ENCODE data around the gene FBXO34.

Gene FBXO34, protein sequence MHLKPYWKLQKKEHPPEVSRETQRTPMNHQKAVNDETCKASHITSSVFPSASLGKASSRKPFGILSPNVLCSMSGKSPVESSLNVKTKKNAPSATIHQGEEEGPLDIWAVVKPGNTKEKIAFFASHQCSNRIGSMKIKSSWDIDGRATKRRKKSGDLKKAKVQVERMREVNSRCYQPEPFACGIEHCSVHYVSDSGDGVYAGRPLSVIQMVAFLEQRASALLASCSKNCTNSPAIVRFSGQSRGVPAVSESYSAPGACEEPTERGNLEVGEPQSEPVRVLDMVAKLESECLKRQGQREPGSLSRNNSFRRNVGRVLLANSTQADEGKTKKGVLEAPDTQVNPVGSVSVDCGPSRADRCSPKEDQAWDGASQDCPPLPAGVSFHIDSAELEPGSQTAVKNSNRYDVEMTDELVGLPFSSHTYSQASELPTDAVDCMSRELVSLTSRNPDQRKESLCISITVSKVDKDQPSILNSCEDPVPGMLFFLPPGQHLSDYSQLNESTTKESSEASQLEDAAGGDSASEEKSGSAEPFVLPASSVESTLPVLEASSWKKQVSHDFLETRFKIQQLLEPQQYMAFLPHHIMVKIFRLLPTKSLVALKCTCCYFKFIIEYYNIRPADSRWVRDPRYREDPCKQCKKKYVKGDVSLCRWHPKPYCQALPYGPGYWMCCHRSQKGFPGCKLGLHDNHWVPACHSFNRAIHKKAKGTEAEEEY
- total RNA-seq, result 129 to 188 (median 143) reads per million in 4 experiments

DNA sequence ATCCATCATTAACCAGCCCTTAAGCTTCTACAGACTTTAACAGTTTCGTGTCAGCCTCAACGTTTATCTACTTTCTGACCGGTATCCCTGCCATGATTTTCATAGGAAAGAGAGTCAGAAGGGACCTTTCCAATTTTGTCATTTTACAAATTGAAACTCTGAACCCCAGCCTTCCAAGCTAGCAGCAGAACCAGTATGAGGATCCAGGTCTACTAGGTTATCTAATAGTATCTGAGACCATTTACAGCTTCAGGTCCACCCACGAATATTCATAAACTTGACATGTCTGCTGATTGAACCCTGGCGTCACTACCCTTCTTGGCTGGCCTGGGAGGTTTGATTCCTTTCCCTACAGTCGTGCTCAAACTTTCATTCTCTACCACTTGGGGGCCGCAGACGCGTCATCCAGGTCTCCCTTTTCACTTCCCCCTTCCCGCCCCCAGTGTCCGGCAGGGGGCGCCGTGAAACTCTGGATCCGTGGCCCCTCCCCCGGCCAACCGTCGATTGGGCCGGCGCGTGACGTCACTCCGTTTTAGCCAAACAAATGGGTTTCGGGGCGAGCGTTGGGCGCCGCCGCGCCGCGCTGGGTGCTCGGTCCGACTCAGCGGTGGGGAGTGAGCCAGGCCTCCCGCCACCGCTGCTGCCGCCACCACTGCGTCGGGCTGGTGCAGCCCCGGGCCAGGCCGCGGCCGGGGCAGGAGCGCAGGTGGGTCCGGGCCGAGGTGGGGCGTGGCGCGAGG lies at the start of gene FBXO34:
FBXO34 (plus strand) TSS at position 590 of the 740 bp plus-strand sequence. CDS start 78,970 bp downstream, outside the sequence.
- peak; percentile 99 for DNase-seq

DNA sequence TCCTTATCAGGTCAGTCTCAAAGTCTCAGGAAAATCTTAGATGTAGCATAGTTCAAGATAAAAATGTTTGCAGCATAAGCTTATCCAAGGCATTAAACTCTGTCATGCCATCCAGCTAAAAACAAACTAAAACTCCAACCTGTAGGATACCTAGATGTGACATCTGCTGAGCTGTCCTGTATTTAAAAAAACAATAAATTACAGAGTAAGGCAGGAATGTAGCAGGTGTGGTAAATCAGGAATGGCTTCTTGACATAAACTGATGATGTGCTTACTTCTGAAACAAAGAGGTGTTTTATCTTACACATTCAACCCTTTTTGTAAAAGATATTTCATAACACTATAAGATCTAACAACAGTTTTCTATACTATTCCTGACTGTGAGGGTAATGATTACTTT lies 49.3 kb upstream of the FBXO34 start:
- no peak for DNase-seq

DNA sequence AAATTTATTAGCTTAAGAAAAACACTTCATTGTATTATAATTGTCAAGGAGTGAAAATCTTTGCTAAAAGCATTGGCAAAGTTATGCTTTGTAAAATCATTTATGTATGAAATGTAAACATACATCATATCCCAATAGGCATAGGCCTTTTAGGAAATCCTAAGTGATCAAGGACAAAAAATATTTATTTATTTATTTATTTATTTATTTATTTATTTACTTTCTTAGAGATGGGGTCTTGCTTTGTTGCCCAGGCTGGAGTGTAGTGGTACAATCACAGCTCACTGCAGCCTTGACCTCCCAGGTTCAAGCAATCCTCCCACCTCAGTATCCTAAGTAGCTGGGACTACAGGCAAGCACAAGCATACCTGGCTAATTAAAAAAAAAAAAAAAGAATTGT lies 47.9 kb upstream of the FBXO34 start:
- no peak for DNase-seq

DNA sequence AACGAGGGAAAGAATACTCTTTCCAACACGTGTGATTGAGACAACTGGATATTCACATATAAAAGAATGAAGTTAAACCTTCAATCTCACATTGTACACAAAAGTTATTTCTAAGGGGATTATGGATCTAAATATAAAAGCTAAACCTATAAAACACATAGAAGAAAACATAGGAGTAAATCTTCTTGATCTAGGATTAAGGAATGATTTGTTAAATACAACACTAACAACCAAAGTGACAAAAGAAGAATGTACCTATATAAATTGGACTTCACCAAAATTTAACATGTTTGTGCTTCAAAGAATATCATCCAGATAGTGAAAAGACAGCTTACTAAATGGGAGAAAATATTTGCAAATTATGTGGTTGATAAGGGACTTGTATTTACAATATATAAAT lies 43.0 kb upstream of the FBXO34 start:
- DNase-seq, result no peak

DNA sequence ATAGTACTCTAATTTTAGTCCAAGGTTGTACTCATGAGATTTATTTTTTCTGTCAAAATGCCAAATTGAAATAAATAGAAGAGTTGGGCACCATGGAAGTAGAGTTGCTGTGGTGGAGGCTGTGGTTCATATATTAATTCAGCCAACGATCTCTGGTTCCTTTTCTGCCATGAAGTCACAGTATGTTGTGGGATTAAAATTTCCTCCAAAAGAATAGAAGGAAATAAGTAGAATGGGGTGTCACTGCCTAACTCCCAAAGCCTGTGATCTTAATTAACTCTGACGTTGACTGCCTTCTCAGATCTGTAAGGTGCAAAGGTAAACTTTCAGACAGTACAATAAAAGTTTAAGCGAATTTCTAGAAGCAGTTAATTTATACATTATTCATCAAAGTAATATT lies 37.6 kb upstream of the FBXO34 start:
- no peak for DNase-seq

DNA sequence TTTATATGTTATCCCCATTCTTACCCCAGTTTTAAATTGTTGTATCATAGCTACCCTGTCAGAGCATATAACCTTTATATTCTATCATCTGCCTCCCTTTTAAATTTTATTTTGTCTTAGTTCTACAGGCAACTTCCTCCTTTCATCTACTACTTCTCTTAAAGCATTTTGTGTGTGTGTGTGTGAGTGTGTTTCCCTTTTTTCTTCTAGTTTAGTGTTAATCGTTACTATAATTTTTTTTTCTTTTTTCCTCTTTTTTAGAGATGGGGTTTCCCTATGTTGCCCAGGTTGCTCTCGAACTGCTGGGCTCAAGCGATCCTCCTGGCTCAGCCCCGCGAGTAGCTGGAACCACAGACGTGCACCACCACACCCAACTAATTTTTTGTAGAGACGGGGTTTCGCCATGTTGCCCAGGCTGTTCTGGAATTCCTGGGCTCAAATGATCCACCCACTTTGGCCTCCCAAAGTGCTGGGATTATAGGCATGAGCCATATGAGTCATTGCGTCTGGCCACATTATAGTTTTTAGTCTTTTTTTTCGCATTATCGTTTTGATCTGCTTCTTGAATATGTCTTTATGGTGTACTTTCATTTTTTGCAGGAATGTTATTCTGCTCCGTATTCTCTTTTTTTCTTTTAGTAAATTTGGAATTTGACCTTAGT lies 33.1 kb upstream of the FBXO34 start:
- DNase-seq, result no peak

DNA sequence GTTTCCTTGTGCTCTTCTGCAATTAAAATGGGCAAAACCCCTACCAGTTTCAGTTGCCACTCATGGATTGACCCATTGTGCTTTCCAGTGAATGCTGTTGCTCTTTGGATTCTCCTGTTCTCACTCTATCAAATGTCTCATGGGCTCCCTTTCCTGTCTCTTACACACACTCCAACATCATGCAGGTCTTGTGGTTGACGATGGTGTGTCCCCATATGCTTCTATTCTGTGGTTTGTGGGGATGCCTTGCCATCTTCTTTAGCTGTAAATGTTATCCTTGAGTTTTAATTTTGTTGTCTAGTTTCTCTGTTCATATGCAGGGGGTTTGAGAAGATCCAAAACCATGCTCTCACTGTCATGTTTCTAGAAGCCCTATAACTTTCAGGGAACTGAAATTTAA lies 31.9 kb upstream of the FBXO34 start:
- DNase-seq, result no peak

DNA sequence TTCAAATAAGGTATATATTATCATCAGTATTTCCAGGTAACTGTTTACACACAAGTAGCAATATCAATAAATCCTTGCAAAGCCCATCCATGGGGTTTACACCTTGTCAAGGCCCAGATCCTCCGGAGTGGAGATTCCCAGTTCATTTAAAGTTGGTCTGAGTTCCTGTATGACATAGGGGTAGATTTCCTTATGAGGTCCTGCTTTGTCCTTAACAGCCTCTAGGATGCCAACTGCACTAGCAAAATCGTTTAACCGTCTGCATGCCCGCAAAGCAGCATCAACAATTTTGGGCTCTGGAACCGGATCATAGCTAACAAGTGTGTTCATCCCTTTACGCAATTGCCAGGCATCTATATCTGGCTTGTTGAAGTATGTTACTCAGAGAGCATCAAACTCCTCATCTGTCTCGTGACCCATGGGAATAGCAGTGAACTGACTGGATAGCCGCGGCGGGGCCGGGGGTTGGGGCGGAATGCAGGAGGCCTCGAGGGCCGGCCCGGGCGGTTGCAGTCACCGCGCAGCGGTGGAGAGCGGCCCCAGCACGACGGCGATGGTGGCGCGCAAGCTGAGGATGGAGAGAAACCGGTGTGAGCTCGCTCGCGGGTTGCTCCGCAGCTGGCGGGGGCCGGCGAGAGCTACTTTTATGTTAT lies 30.6 kb upstream of the FBXO34 start:
- DNase-seq, result no peak

DNA sequence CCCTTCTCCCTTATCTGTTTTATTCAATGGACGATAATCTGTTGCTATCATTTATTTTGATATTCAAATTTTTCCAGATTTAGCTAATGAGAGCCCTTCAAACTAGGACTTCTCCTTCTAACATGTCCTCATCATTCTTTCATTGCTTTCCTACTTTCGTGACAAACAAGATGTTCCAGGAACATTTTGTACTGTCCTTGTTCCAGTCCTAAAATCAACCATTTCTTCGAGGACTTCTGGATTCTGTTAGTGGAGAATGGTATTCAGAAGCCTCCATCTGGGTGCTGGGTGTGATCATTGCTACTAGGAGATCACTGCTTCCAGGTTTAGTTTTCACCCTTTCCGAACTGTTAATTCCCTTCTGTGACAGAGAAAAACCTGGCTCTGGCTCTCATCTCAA lies 29.5 kb upstream of the FBXO34 start:
- DNase-seq, result no peak

DNA sequence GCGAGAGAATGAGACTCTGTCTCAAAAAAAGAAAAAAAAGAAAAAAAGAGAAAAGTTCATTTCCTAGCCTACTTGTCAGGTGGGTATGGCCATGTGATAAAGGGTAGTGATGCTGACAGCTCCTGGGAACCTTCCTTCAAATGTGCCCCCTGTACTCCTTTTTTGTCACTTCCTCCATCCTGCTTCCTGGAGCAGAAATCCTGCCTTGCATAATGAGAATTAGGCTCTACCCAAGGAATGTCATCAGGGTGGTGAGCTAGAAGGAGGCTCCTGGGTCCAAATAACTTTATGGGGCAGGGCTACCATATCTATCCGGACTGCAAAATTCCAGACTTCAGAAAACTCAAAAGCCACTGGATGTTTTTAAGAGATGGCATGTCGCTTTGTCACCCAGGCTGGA lies 27.8 kb upstream of the FBXO34 start:
- DNase-seq, result no peak

DNA sequence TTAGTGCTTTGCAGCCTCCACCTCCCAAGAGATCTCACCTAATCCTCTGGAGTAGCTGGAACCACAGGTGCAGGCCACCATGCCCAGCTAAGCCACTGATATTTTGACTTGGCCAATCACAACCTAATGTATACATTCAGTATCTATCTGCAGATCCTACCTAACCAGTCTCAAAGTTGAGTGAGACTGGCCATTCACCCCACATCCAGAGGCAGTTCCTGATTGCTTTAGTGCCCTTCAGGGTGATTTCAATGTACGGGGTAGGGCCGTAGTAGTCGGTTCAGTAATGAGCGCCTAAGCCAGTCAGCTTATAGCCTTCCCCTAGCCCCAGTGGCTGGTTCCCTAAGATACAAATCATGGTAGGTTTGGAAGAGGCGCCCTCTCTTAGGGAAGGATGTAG lies 27.4 kb upstream of the FBXO34 start:
- no peak for DNase-seq

DNA sequence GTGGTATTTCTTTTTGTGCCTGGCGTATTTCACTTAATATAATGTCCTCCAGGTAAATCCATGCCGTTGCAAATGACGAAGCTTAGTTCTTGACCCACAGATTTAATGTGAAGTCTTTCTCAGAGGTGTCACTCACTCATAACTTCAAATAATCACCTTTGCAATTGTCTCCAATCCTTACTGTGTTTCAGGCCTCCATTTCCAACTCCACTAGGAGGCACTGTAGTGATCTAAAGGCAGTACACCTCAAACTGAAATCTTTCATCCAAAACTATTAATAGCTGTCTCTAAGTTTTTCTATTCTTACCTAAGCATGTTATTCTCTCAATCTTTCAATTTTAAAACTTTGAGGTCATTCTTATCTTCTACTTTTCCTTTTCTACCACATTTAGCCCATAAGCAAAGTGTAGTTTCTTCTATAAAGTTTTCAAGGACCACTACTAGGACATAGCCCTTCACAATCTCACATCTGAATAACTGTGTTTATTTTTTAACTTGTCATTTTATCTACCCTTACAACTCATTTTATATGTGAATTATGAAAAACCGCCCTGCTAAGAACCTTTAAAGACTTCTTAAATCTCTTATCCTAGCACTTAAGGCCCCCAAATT lies 25.5 kb upstream of the FBXO34 start:
- DNase-seq, result no peak

DNA sequence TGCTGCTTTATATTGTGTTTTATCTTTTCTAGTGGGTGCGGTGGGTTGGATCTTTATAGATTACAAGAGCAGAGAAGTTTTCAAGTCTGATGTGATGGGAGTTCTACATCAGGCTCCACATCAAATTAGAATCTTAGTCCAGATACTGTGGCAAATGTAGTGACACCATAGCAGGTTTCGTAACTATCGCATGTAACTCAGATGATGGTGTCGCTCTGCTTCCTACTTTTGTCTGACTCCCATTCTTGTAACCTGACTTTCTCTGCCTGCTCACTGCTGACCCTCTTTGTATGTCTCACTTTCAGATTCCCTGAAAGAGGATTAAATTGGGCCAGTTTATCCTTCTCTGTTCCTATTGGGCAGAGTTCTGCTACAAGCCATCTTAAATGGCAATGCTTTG lies 22.8 kb upstream of the FBXO34 start:
- no peak for DNase-seq

DNA sequence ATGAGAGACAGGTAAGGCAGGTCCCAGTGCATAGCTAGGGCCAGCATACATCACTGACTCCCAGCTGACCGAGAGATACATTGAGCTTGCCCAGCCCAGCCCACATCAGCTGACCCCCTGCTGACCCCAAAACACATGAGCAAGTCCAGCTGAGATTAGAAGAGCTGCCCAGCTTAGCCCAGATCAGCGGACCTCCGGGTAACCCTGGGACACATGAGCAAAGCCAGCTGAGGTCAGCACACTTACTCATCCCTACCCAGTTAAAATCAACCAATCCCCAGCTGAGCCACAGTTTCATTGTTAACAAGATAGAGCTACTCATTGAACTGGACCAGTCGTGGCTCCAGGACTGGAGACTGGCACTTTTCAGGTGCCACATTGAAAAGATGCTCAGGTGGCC lies 21.8 kb upstream of the FBXO34 start:
- DNase-seq, result no peak

DNA sequence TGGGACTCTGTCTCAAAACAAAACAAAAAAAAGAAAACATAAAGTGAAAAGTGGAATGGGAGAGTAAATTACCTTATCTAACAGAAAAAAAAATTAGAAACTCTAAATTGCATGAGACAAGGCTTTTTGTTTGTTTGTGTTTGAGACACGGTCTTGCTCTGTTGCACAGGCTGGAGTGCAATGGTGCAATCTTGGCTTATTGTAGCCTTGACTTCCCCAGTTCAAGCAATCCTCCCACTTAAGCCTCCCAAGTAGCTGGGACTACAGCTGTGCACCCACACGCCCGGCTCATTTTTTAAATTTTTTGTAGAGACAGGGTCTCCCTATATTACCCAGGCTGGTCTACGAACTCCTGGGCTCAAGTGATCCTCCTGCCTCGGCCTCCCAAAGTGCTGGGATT lies 17.9 kb upstream of the FBXO34 start:
- no peak for DNase-seq

DNA sequence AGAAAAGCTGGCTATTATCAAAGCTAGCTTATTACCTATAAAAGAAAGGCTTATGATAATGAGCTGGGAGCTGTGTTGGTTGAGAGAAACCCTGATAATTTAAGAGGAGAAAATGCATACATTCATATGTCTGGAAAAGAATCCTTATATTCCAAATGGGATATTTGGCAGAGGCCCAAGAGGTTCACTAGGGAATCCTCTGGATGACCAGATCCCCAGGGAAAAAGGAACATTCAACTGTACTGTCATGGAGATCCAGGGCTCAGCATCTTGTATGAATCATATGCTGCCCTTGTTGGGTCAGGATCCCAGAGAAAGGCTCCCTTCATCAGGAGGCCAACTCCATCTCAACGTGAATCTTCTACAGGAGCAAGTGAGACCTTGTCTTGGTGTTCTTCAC lies 16.6 kb upstream of the FBXO34 start:
- no peak for DNase-seq

DNA sequence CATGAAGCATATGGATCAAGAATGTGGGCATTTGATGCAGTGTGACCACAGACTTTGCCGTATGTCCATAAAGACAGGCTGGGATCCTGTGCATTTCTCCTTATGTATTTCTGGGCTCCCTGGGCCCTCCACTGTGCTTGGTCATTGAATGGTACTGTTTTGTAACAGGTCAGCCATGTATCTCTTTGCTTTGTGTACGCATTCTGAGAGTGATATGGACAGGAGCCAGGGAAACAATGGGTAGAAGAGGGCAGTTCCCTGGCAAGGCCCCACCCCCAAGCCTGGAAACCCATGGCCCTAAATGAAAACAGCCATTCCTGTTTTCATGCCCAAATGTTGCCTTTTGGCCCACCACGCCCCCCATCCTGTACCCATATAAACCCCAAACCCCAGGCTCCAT lies 15.2 kb upstream of the FBXO34 start:
- DNase-seq, result no peak

DNA sequence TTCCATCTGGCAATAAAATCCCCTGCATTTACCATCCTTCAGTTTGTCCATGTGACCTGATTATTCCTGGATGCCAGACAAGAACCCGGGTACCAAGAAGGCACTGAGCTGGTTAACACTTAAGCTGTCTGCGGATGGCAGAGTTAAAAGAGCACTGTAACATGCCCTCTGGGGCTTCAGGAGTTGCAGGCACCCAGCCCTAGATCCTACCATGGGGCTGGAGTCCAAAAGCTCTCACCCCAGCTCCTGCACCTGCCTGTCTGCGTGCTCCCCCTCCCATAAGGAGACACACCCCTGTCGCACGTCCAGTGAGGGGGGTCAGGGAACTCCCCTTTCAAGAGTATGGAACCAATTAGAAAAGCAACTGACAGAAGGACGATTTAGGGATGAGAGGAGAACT lies 14.6 kb upstream of the FBXO34 start:
- no peak for DNase-seq

DNA sequence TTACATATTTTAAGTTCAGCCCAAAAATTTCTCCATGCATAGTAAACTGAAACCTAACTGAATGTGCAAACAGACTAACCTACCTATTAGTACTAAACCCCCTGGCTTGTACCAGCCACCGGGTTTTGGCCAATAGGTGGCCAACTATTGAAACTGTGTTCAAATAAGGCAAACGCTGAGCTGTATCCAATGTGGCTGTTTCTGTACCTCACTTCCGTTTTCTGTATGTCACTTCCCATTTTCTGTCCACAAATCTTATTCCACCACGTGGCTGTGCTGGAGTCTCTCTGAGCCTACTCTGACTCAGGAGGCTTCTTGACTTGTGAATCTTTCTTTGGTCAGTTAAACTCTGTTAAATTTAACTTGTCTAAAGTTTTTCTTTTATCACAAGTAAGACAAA lies 6.0 kb upstream of the FBXO34 start:
- no peak for DNase-seq

DNA sequence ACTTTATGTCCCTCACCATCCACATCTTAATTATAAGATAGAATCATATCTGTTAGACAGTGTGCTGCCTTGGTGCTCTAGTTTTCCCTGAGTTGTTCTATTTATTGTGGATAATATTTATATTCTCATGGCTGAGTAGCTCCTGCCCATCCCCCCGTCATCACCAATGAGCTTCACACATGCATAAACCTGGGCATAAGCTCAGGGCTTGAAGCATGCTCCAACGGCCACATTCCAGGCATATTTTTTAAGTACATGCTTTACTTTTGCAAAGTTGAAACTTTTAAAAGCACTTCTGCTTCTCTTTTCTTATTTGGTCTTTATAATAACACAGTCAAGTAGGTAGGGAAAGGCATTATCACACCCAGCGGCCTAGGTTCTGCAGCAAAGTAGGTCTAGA lies 3.4 kb upstream of the FBXO34 start:
- DNase-seq, result no peak

DNA sequence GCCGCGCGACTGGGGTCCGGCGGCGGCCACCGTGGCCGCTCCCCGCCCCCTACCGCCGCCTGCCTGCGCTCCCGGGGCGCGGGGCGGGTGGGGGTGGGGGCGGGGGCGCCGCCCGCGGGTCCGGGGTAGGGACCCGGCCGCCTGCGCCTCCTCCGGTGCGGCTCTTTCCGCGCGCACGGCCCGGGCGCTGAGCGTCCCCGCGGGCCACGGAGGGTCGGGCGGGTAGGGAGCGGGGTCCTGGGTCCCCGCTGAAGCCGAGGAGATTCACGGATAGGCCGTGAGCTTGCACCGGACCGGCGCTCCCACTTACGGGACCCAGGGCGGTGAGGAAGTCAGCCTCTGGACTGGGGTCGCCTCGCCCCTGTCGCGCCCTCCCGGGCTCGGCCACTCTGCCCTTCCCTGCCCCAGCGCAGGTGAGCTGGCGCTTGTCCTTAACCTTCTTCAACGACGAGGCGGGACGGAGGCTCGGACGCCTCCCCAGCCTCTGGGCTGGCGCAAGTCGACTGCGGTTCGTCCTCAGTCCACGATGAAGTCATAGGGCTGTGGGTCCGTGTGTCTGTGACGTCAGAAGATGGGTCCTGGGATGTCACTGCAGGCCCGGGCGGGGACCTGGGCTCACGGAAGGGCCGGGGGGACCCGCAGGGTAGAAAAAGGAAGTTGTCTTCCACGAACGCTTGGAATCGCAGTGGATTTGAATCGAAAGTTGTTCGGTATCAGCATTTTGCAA lies 514 bp downstream of the FBXO34 start:
- DNase-seq, result peak; percentile 41
